Astrocyte (in vitro differentiated cells and primary cell): Measurements from ENCODE around the gene ERG. TPM values are rescaled to one million over a fixed set of nuclear protein-coding genes. Genes with fewer than 3 reads are reported as not detected.

Experiments
- DNase-seq: peaks from one replicate; pipeline ENCODE4 v3.0.0-alpha.2; 2010; ENCODE audit warnings: low read depth
- FAIRE-seq: peaks from 2 replicates; lab custom pipeline; 2011; peaks lifted over from hg19 to GRCh38; lab: Jason Lieb, UNC
- H2AFZ ChIP-seq: 2 replicates; pipeline ENCODE4 v1.6.0; 2012; ENCODE audit warnings: low read depth, low read length, inconsistent platforms
- H3K27ac ChIP-seq: 2 replicates; pipeline ENCODE4 v1.5.1; 2011; ENCODE audit warnings: low read depth, low read length, inconsistent platforms
- H3K27me3 ChIP-seq: 2 replicates; pipeline ENCODE4 v1.6.0; 2011; ENCODE audit warnings: low read length, inconsistent platforms; ENCODE audit not compliant: insufficient read depth
- H3K36me3 ChIP-seq: 2 replicates; pipeline ENCODE4 v1.5.1; 2011; ENCODE audit warnings: low read length, inconsistent platforms; ENCODE audit not compliant: insufficient read depth
- H3K4me1 ChIP-seq: 2 replicates; pipeline ENCODE4 v1.5.1; 2011; ENCODE audit warnings: low read length, inconsistent platforms; ENCODE audit not compliant: insufficient read depth
- H3K4me2 ChIP-seq: 2 replicates; pipeline ENCODE4 v1.6.0; 2012; ENCODE audit warnings: low read length, inconsistent platforms
- H3K4me3 ChIP-seq: 2 replicates; pipeline ENCODE4 v1.5.1; 2011; ENCODE audit warnings: low read depth, mild to moderate bottlenecking, low read length, inconsistent platforms; ENCODE audit not compliant: insufficient read depth
- H3K79me2 ChIP-seq: 2 replicates; pipeline ENCODE4 v1.6.0; 2012; ENCODE audit warnings: mild to moderate bottlenecking, low read length, inconsistent platforms; ENCODE audit not compliant: insufficient read depth
- H3K9ac ChIP-seq: 2 replicates; pipeline ENCODE4 v1.6.0; 2012; ENCODE audit warnings: mild to moderate bottlenecking, low read length, inconsistent platforms
- H3K9me3 ChIP-seq: 2 replicates; pipeline ENCODE4 v1.5.1; 2012; ENCODE audit warnings: low read depth, mild to moderate bottlenecking, low read length, inconsistent platforms; ENCODE audit not compliant: insufficient read depth
- H4K20me1 ChIP-seq: 2 replicates; pipeline ENCODE4 v1.6.0; 2012; ENCODE audit warnings: low read length, inconsistent platforms; ENCODE audit not compliant: insufficient read depth
- H3K27ac Mint-ChIP-seq: one replicate; pipeline ENCODE4 v1.8.0; 2021; ENCODE audit warnings: mild to moderate bottlenecking, mixed read lengths; ENCODE audit not compliant: unreplicated experiment
- H3K27me3 Mint-ChIP-seq: one replicate; pipeline ENCODE4 v1.8.0; 2021; ENCODE audit warnings: low read depth, mixed read lengths; ENCODE audit not compliant: unreplicated experiment
- H3K36me3 Mint-ChIP-seq: one replicate; pipeline ENCODE4 v1.8.0; 2021; ENCODE audit warnings: low read depth, mixed read lengths; ENCODE audit not compliant: unreplicated experiment
- H3K4me1 Mint-ChIP-seq: one replicate; pipeline ENCODE4 v1.8.0; 2021; ENCODE audit warnings: low read depth, mixed read lengths; ENCODE audit not compliant: unreplicated experiment
- H3K4me3 Mint-ChIP-seq: one replicate; pipeline ENCODE4 v1.8.0; 2021; ENCODE audit warnings: mild to moderate bottlenecking, moderate library complexity, mixed read lengths; ENCODE audit not compliant: unreplicated experiment
- H3K9me3 Mint-ChIP-seq: one replicate; pipeline ENCODE4 v1.8.0; 2021; ENCODE audit warnings: mild to moderate bottlenecking, mixed read lengths; ENCODE audit not compliant: unreplicated experiment
- CTCF ChIP-seq: IDR thresholded peaks from 2 replicates; pipeline ENCODE4 v1.5.1; 2011; ENCODE audit warnings: low read depth, mild to moderate bottlenecking, inconsistent platforms, low read length, moderate library complexity; ENCODE audit not compliant: insufficient read depth
- EZH2 ChIP-seq: IDR thresholded peaks from 2 replicates; pipeline ENCODE4 v1.6.1; 2012; ENCODE audit warnings: mild to moderate bottlenecking, low read length, inconsistent platforms; ENCODE audit not compliant: insufficient read depth
- total RNA-seq: library from RNA; stranded (reverse); gene quantifications from 2 replicates; pipeline ENCODE4 v1.2.1, GENCODE V29; 2021

Gene ERG
- total RNA-seq, 1 donor from 2014 or later = 0.84 TPM

GRCh38 chr21:38486706-38487105 lies 11.6 kb downstream of the ERG start:
- peak overlapping the region; percentile 69 for H3K27ac ChIP-seq
- DNase-seq (no peak), FAIRE-seq (no peak)
- peak overlapping the region; percentile 29 for H3K4me3 ChIP-seq
- H3K9me3 ChIP-seq = no peaks in the 10 kb centered on the region
- H4K20me1 ChIP-seq = no peaks in the 10 kb centered on the region
- peaks cover 12% of the 10 kb centered on the region for H3K4me1 ChIP-seq
- no peaks in the 10 kb centered on the region for H3K36me3 ChIP-seq
- peak overlapping the region; percentile 21 for H3K27ac Mint-ChIP-seq
- H2AFZ ChIP-seq = peak overlapping the region; percentile 48
- H3K36me3 Mint-ChIP-seq = no peaks in the 10 kb centered on the region
- peaks cover 9% of the 10 kb centered on the region for H3K4me1 Mint-ChIP-seq
- peak overlapping the region; percentile 59 for H3K9ac ChIP-seq
- H3K27me3 ChIP-seq = no peaks in the 10 kb centered on the region
- no peaks in the 10 kb centered on the region for H3K27me3 Mint-ChIP-seq
- H3K4me3 Mint-ChIP-seq = no peak overlapping the region
- no peaks in the 10 kb centered on the region for H3K79me2 ChIP-seq
- peak overlapping the region; percentile 32 for H3K4me2 ChIP-seq
- TF ChIP-seq CTCF (no peak), EZH2 (no peak)
- H3K9me3 Mint-ChIP-seq = no peaks in the 10 kb centered on the region

GRCh38 chr21:38486221-38486620 lies 12.1 kb downstream of the ERG start:
- Mint-ChIP-seq H3K27me3 (no peaks in the 10 kb centered on the region), H3K27ac (peak overlapping the region; percentile 21), H3K4me3 (peak overlapping the region; percentile 46), H3K4me1 (peaks cover 9% of the 10 kb centered on the region), H3K9me3 (no peaks in the 10 kb centered on the region), H3K36me3 (no peaks in the 10 kb centered on the region)
- no peaks in the 10 kb centered on the region for H3K9me3 ChIP-seq
- peak overlapping the region; percentile 32 for H3K4me2 ChIP-seq
- H3K4me3 ChIP-seq = no peak overlapping the region
- DNase-seq (peak; percentile 95), FAIRE-seq (peak; percentile 43)
- no peaks in the 10 kb centered on the region for H4K20me1 ChIP-seq
- no peaks in the 10 kb centered on the region for H3K79me2 ChIP-seq
- no peaks in the 10 kb centered on the region for H3K27me3 ChIP-seq
- H2AFZ ChIP-seq = no peak overlapping the region
- peaks cover 12% of the 10 kb centered on the region for H3K4me1 ChIP-seq
- H3K36me3 ChIP-seq = no peaks in the 10 kb centered on the region
- TF ChIP-seq CTCF = no peak
- TF ChIP-seq EZH2 = no peak
- peak overlapping the region; percentile 69 for H3K27ac ChIP-seq
- no peak overlapping the region for H3K9ac ChIP-seq

GRCh38 chr21:38479641-38480525 lies 18.4 kb downstream of the ERG start:
- no peak overlapping the region for H3K9ac ChIP-seq
- no peaks in the 10 kb centered on the region for H3K79me2 ChIP-seq
- H3K4me1 ChIP-seq = peaks cover 11% of the 10 kb centered on the region
- no peak for FAIRE-seq
- Mint-ChIP-seq H3K4me3 (no peak overlapping the region), H3K27ac (no peak overlapping the region), H3K36me3 (no peaks in the 10 kb centered on the region), H3K9me3 (peaks cover 3% of the 10 kb centered on the region), H3K4me1 (peaks cover 9% of the 10 kb centered on the region), H3K27me3 (peaks cover 6% of the 10 kb centered on the region)
- no peak overlapping the region for H3K27ac ChIP-seq
- no peaks in the 10 kb centered on the region for H3K27me3 ChIP-seq
- no peaks in the 10 kb centered on the region for H3K9me3 ChIP-seq
- no peak for DNase-seq
- no peak overlapping the region for H3K4me3 ChIP-seq
- H3K36me3 ChIP-seq = no peaks in the 10 kb centered on the region
- TF ChIP-seq CTCF (no peak), EZH2 (no peak)
- no peaks in the 10 kb centered on the region for H4K20me1 ChIP-seq
- no peak overlapping the region for H3K4me2 ChIP-seq
- H2AFZ ChIP-seq = no peak overlapping the region
